GM12874 (cell line): ENCODE results near the gene SPATC1L.

Experiments
- TF ChIP-seq, protein P1 (sequence below): IDR thresholded peaks from 2 replicates; pipeline ENCODE4 v1.5.1; 2011; ENCODE audit warnings: low read depth, mild to moderate bottlenecking, control low read depth, low read length, moderate library complexity; ENCODE audit not compliant: insufficient read depth

SPATC1L gene

DNA sequence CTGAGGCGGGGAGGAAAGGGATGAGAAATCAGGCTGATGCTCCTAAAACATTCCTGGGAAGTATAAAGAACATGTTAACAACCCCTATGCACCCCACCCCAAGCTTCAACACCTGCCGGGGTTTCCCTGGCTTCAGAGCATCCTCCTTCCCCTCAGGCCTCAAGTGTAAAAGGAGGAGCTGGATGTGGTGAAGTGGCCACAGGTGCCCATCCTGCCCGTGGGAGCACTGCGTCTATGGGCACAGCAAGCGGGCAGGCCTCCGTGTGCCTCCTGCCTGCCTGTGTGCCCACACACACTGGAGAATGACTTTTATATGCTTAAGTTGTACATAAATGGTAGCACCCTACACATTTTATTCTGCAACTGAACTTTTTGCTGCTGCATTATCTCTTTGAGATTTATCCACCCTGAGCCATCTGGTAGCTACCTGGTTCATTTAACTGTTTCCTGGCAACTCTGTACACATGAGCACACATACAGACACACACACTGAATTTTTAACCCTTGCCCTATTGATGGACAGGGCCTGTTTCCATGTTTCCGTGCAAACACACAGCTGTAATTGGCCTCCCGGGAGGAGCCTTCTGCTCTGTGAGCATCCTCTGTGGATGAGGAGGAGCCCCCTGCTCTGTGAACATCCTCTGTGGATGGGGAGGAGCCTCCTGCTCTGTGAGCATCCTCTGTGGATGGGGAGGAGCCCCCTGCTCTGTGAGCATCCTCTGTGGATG lies 15.4 kb downstream of the SPATC1L start:
- TF ChIP-seq, protein P1, sequence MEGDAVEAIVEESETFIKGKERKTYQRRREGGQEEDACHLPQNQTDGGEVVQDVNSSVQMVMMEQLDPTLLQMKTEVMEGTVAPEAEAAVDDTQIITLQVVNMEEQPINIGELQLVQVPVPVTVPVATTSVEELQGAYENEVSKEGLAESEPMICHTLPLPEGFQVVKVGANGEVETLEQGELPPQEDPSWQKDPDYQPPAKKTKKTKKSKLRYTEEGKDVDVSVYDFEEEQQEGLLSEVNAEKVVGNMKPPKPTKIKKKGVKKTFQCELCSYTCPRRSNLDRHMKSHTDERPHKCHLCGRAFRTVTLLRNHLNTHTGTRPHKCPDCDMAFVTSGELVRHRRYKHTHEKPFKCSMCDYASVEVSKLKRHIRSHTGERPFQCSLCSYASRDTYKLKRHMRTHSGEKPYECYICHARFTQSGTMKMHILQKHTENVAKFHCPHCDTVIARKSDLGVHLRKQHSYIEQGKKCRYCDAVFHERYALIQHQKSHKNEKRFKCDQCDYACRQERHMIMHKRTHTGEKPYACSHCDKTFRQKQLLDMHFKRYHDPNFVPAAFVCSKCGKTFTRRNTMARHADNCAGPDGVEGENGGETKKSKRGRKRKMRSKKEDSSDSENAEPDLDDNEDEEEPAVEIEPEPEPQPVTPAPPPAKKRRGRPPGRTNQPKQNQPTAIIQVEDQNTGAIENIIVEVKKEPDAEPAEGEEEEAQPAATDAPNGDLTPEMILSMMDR: no peak

DNA sequence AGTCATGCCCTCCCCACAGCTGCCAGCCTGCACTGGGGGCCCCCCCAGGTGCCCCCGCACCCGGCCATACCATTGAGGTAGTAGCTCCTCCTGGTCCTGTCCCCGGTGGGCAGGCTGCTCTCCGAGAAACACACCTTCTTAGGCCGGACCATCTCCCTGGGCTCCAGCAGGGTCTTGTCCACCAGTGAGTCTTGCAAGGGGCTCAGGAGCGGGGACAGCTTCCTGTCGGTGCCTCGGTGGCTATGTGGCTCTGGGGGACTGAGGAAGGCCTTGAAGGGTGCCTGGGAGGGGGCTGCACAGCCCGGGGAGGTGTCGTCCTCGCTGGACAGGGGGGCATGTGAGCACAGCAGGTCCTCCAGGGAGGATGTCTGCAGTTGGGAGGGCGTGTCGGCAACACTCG lies 16.0 kb downstream of the SPATC1L start:
- TF ChIP-seq, protein P1: no peak

DNA sequence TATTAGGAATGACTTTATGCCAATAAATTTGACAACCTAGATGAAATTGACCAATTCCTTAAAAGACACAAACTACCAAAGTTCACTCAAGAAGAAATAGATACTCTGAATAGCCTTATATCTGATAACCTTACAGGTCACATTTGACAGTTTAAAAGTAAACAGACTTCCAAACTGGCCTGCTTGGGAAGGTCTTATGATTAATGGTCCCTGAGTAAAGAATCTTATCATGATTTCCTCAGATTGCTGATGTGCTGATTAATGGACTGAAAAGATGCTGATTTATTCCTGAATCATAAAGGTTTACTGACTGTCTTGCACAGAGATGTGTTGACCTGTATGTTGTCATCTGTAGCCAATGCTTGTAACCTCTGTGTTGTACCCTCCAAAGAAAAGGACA lies 19.2 kb downstream of the SPATC1L start:
- TF ChIP-seq, protein P1: no peak

DNA sequence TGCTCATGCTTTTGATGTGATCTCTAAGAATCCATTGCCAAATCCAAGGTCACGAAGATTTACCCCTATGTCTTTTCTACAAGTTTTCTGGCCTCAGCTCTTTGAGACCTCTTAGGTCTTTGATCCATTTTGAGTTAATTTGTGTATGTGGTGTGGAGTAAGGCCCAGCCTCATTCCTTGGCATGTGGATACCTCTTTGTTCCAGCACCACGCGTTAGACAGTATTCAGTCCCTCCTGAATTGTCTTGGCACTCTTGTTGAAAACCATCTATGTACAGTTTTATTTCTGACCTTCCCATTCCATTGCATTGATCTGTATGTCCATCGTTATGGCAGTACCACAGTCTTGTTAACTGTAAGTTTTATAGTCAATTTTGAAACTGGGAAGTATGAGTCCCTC lies 20.9 kb downstream of the SPATC1L start:
- TF ChIP-seq, protein P1: no peak

DNA sequence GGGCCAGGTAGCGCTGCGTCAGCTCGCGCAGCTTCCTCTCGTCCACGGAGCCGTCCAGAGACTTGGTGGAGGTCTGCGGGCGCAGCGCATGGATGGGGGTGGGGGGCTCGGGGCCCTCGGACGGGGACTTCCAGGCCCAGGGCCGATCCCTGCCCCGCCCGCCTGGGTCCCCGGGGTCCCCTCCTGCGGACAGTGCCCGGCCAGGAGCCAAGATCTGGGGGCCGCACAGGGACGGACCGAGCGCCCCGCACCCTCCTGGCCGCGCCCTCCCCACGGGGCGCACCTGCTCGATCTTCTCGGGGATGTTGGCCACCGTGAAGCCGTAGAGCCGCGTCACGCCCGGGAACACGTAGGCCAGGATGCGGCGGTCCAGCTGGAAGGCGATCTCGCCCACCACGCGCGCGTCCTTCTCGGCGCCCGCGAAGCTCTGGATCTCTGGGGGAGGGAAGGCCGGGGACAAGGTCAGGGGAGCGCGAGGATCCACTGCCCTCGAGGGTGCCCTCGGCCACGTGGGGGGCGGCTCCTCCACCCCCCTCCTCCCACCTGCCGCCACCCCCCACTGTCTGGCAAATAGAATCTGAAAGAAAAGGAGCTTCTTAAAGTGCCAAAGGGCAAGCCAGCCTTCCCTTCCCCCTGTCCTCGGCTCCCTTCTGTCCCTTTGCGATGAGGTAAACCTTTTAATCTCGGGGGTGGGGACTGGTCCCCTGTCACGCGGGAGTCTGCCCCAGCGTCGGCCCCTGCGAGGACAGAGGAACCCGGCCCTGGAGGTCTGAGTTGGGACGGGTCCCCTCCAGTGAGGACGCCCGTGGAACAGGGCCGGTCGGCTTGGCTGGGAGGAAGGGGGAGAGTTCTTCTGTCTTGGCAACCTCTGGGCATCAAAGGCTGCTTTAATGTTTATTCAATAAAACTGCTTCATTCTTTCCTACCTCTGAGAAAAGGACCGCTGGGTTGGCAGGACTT lies 22.3 kb downstream of the SPATC1L start:
- TF ChIP-seq, protein P1: no peak

DNA sequence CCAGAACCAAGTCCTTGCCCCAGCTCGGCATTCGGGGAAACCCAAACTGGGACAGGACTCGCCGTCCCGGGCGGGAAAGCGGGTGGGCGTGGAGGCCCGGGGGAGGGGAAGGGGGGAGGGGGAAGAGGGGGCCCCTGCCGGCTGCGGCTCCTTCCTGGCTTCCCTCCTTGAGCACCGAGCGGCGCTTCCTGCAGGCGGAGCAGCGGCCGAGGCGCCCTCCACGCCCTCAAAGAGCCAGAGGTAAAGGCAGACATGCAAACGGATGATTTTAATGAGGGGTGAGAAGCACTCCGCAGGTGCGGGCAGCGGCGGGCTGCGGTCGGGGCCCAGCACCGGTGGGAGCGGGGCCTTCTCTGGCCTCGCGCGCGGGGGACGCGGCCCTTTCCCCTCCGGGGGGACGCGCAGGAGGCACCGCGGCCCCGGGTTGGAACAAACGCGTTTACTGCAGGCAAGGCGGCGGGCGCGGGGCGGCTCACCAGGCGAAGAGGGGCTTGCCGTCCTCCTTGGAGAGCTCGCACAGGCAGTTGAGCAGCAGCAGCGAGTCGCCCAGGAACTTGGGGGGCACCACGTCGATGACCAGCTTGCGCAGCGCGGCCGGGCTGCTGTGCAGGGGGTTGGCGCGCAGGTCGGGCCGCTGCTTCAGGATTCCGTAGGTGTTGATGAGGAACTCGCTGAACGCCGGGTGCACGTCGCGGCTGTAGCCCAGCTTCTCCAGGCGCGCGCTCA lies 23.2 kb downstream of the SPATC1L start:
- TF ChIP-seq, protein P1: no peak

DNA sequence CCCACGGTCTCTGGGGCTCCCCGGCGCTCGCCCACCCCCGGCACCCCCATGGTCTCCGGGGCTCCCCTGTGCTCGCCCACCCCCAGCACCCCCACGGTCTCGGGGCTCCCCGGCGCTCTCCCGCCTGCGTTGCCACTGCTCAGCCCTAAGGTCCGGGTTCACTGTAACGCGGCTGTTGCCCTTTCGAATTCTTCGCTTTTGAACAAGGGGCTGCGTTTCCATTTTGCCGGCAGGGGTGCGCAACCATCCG lies 23.7 kb downstream of the SPATC1L start:
- TF ChIP-seq, protein P1: no peak
